GM18909 (cell line): ENCODE measurements around the gene GASK1A.
"Not testable (repeated sequence)": the region's sequence is repeated elsewhere in the genome, so short reads cannot be mapped to it uniquely, and the experiment has no call there.

Source experiments
- ATAC-seq: cut with Tn5 transposase; IDR thresholded peaks from one replicate; pipeline ENCODE4 v1.9.1; 2021; ENCODE audit warnings: mild to moderate bottlenecking; ENCODE audit not compliant: unreplicated experiment, poor library complexity

Gene GASK1A

GRCh38 chr3:42979044-42979972 lies at the start of gene GASK1A:
GASK1A (plus strand) TSS chr3:42979311; CDS start chr3:42979643, 332 bp downstream.
- ATAC-seq: no peak

- ATAC-seq: no peak
Observed at GRCh38 chr3:42934111-42934510, 45.0 kb upstream of the GASK1A start.

- no peak for ATAC-seq
Observed at GRCh38 chr3:42934910-42935309, 44.2 kb upstream of the GASK1A start.

- no peak for ATAC-seq
Observed at GRCh38 chr3:42935472-42935871, 43.6 kb upstream of the GASK1A start.

GRCh38 chr3:42936157-42936981 lies 42.7 kb upstream of the GASK1A start:
- no peak for ATAC-seq

GRCh38 chr3:42937334-42937733 lies 41.8 kb upstream of the GASK1A start:
- no peak for ATAC-seq

- ATAC-seq: no peak
Observed at GRCh38 chr3:42942693-42943092, 36.4 kb upstream of the GASK1A start.

- ATAC-seq: no peak
Observed at GRCh38 chr3:42946050-42946449, 33.1 kb upstream of the GASK1A start.

GRCh38 chr3:42957573-42957972 lies 21.5 kb upstream of the GASK1A start:
- no peak for ATAC-seq

GRCh38 chr3:42960282-42960681 lies 18.8 kb upstream of the GASK1A start:
- ATAC-seq: no peak

GRCh38 chr3:42960786-42961185 lies 18.3 kb upstream of the GASK1A start:
- no peak for ATAC-seq

GRCh38 chr3:42961633-42962032 lies 17.5 kb upstream of the GASK1A start:
- ATAC-seq: no peak

GRCh38 chr3:42963269-42963668 lies 15.8 kb upstream of the GASK1A start:
- no peak for ATAC-seq

GRCh38 chr3:42964266-42964665 lies 14.8 kb upstream of the GASK1A start:
- ATAC-seq: no peak

- no peak for ATAC-seq
Observed at GRCh38 chr3:42970557-42970956, 8.6 kb upstream of the GASK1A start.

- ATAC-seq: no peak
Observed at GRCh38 chr3:42970976-42971772, 7.9 kb upstream of the GASK1A start.

- not testable (repeated sequence) for ATAC-seq
Observed at GRCh38 chr3:42974906-42975305, 4.2 kb upstream of the GASK1A start.

GRCh38 chr3:42975456-42975855 lies 3.7 kb upstream of the GASK1A start:
- ATAC-seq: no peak

GRCh38 chr3:42975955-42976354 lies 3.2 kb upstream of the GASK1A start:
- no peak for ATAC-seq

- ATAC-seq: no peak
Observed at GRCh38 chr3:42980209-42980608, 1.1 kb downstream of the GASK1A start.
